RWPE1 (cell line): ENCODE data around the gene KRTAP23-1.

Experiments used
- CTCF ChIA-PET: fragments of 350-600 bp; sonication (Branson Sonifier 250); formaldehyde crosslinking; extraction: SDS; loops from one replicate; lab custom pipeline; 2021; lab: Yijun Ruan, JAX
- POLR2A ChIA-PET: fragments of 400-600 bp; formaldehyde crosslinking; extraction: SDS; loops from one replicate; lab custom pipeline; 2020; ENCODE audit warnings: antibody characterized with exemption; ENCODE audit not compliant: low non-redundant PET; lab: Yijun Ruan, JAX
- DNase-seq: peaks from one replicate; pipeline ENCODE4 v3.0.0; 2012; ENCODE audit warnings: low spot score
- H3K27ac ChIP-seq: fragments of 450-650 bp; 2 replicates; pipeline ENCODE4 v1.5.1; 2017
- TF ChIP-seq, protein P1 (sequence below): fragments of 450-650 bp; conservative IDR thresholded peaks from 2 replicates; pipeline ENCODE4 v1.5.1; 2017; ENCODE audit warnings: low read depth, mild to moderate bottlenecking

The KRTAP23-1 gene

DNA sequence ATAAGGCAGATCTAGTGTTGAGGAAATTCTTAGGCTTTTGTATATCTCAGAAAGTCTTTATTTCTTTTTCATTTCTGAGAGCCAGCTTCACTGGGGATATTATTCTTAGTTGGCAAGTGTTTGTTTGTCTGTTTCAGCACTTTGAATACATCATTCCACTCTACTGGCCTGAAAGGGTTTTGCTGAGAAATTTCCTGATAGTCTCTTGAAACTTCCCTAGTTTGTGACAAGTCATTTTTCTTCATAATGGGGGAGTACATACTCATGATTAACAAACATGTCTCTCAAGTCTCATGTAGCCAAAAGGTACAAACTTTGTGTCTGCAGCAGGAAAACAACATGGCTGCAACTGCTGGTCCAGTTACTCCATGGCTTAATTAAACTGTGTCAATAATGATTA is 22.0 kb downstream of the KRTAP23-1 start:
- ChIA-PET CTCF (no interaction called here), POLR2A (no interaction called here)
- TF ChIP-seq, protein P1, sequence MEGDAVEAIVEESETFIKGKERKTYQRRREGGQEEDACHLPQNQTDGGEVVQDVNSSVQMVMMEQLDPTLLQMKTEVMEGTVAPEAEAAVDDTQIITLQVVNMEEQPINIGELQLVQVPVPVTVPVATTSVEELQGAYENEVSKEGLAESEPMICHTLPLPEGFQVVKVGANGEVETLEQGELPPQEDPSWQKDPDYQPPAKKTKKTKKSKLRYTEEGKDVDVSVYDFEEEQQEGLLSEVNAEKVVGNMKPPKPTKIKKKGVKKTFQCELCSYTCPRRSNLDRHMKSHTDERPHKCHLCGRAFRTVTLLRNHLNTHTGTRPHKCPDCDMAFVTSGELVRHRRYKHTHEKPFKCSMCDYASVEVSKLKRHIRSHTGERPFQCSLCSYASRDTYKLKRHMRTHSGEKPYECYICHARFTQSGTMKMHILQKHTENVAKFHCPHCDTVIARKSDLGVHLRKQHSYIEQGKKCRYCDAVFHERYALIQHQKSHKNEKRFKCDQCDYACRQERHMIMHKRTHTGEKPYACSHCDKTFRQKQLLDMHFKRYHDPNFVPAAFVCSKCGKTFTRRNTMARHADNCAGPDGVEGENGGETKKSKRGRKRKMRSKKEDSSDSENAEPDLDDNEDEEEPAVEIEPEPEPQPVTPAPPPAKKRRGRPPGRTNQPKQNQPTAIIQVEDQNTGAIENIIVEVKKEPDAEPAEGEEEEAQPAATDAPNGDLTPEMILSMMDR: no peak
- no peak overlapping the region for H3K27ac ChIP-seq
- DNase-seq: no peak

DNA sequence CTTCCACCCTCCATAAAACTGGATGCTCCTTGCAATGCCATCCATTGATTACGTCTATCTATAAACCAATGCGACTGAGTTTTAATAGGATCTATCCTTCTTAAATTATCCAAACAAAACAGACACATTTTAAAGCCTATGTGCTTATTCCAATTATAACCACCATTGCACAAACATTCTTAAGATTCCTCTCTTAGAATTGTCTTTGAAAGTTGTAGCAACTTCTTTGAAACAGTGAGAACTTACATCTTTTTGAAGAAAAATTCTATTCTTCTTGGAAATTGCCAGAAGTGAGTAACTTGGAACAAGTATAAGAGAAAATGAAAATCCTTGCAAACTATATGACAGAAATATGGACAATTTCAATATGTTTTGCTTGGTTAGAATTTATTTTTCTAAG is 28.2 kb downstream of the KRTAP23-1 start, which contains the start of gene KRTAP26-1:
Gene KRTAP26-1 (minus strand): TSS at position 101 of the 400 bp plus-strand sequence. CDS start 280 bp downstream, outside the sequence.
- no peak within 1 kb of the TSS for H3K27ac ChIP-seq
- POLR2A ChIA-PET: no interaction called here
- DNase-seq: no peak
- TF ChIP-seq, protein P1: no peak
- CTCF ChIA-PET: interaction anchor here (0.6 kb wide), 1 partner anchor 109 kb away, joined by 3 read pairs; no protein-coding TSS in a partner anchor

DNA sequence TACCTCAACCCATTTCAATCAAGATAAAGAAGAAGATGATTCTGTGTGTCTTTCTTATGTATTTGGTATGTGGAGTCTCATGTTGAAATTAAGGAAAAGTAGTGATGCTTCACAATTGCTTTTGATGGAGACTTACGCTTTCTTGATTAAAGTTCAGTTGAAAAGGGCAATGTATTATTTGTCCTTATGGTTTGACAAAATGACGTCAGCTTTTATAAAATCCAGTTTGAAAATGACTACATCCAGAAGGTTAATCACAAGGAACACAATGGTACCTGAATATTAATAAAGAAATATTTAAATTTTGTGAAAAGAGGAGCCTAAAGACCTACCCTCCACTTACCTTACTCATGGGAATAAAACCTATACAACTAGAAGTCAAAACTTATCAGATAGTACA is 32.7 kb downstream of the KRTAP23-1 start:
- DNase-seq: no peak
- TF ChIP-seq, protein P1: no peak

DNA sequence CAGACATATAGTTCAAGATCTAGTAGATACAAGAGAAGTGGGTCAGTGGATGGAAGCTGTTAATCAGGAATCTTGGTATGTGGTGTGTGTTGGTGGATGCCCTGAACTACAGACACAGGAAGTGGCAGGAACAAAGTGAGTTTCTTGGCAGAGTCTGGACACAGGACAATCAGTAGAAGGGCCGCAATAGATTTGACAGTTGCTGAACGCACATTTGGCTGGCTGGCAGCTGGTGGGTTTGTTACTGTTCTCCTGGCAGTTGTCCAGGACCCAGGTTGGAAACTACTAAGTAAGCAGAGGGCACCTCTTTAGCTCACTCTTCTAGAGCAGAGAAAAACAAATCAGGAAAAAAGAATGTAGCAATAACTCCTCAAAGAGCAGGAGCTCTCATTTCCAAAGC is 41.5 kb downstream of the KRTAP23-1 start:
- no peak for DNase-seq
- TF ChIP-seq, protein P1: no peak
- no peak overlapping the region for H3K27ac ChIP-seq
- ChIA-PET CTCF (no interaction called here), POLR2A (no interaction called here)

More for the DNA sequence above, 32.7 kb downstream of the KRTAP23-1 start:
- ChIA-PET POLR2A (no interaction called here), CTCF (no interaction called here)
- no peak overlapping the region for H3K27ac ChIP-seq

DNA sequence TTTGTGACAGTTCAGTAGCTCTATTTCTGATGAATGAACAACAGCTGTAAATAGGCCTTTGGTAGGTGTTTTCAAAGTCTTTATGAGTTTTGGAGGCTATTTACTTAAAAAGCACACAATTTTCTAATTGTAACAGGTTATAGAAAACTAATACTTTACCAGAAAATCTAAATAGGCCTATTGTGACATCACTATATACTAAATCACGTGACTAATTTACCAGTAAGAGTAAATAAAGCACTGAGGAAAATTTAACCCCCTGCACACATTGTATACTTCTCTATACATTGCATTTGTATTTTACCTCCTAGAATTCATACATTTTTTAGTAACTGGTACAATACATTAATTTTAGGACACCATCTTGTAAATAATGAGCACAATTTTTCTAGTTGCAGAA is 43.3 kb downstream of the KRTAP23-1 start:
- CTCF ChIA-PET: no interaction called here
- no peak overlapping the region for H3K27ac ChIP-seq
- POLR2A ChIA-PET: no interaction called here
- TF ChIP-seq, protein P1: no peak
- no peak for DNase-seq
